A673 (cell line): ENCODE results near the gene VTI1A. TPM values are rescaled to one million over a fixed set of nuclear protein-coding genes. Genes with fewer than 3 reads are reported as not detected.

Source experiments
- Bru-seq: library from RNA; stranded (reverse); fragments of 400-500 nt; gene quantifications from one replicate; lab custom pipeline; 2021; lab: Mats Ljungman, UMichigan
- BruChase-seq, 2 experiments: library from RNA; stranded (reverse); fragments of 400-500 nt; gene quantifications; one replicate each; lab custom pipeline; 2021; lab: Mats Ljungman, UMichigan
- BruUV-seq: library from RNA; stranded (reverse); fragments of 400-500 nt; replicated peaks from 2 replicates; lab custom pipeline; 2021; lab: Mats Ljungman, UMichigan
- CTCF ChIA-PET: fragments of 300-600 bp; sonication (Branson Sonifier 250); formaldehyde crosslinking; loops from one replicate; lab custom pipeline; 2022; ENCODE audit warnings: antibody characterized with exemption; lab: Charles Lee
- POLR2A ChIA-PET: fragments of 300-600 bp; sonication (Branson Sonifier 250); formaldehyde crosslinking; loops from one replicate; lab custom pipeline; 2022; ENCODE audit warnings: antibody characterized with exemption; ENCODE audit not compliant: low non-redundant PET; lab: Charles Lee
- DNase-seq: peaks from one replicate; pipeline ENCODE4 v3.0.0-alpha.2; 2015; ENCODE audit warnings: low spot score
- H3K27ac ChIP-seq: fragments of 200-600 bp; sonication (generic); 2 replicates; pipeline ENCODE4 v1.5.1; 2016; ENCODE audit warnings: mixed run types, low read depth, mild to moderate bottlenecking, mixed read lengths, antibody characterized with exemption, low read length; ENCODE audit not compliant: poor library complexity, severe bottlenecking
- H3K27me3 ChIP-seq: fragments of 200-600 bp; sonication (generic); replicated peaks from 2 replicates; pipeline ENCODE4 v1.6.1; 2017; ENCODE audit warnings: mixed run types, low read depth, mild to moderate bottlenecking, mixed read lengths, antibody characterized with exemption, low read length; ENCODE audit not compliant: insufficient read depth, poor library complexity
- H3K36me3 ChIP-seq: fragments of 200-600 bp; sonication (generic); 2 replicates; pipeline ENCODE4 v1.6.1; 2016; ENCODE audit warnings: mixed run types, mild to moderate bottlenecking, mixed read lengths, antibody characterized with exemption, low read length; ENCODE audit not compliant: insufficient read depth, poor library complexity, severe bottlenecking
- H3K4me1 ChIP-seq: fragments of 200-600 bp; sonication (generic); 2 replicates; pipeline ENCODE4 v1.6.1; 2017; ENCODE audit warnings: mixed run types, mild to moderate bottlenecking, mixed read lengths, antibody characterized with exemption, low read length; ENCODE audit not compliant: insufficient read depth, poor library complexity, severe bottlenecking
- H3K4me3 ChIP-seq: fragments of 200-600 bp; sonication (generic); 2 replicates; pipeline ENCODE4 v1.5.1; 2016; ENCODE audit warnings: low read depth, mixed run types, mild to moderate bottlenecking, mixed read lengths, low read length; ENCODE audit not compliant: poor library complexity, severe bottlenecking
- H3K9me3 ChIP-seq: fragments of 200-600 bp; sonication (generic); 2 replicates; pipeline ENCODE4 v1.6.1; 2016; ENCODE audit warnings: mixed run types, low read depth, mild to moderate bottlenecking, mixed read lengths, antibody characterized with exemption, low read length; ENCODE audit not compliant: poor library complexity, severe bottlenecking
- CTCF ChIP-seq: fragments of 300-800, 200-600 bp; sonication (generic); conservative IDR thresholded peaks from 2 replicates; pipeline ENCODE4 v1.5.1; 2017; ENCODE audit warnings: low read depth, mild to moderate bottlenecking, antibody characterized with exemption, low read length, moderate library complexity, mixed read lengths
- EZH2 ChIP-seq: fragments of 200-600 bp; sonication (generic); IDR thresholded peaks from 2 replicates; pipeline ENCODE4 v1.6.1; 2017; ENCODE audit warnings: borderline replicate concordance, low read depth, mild to moderate bottlenecking, mixed read lengths, antibody characterized with exemption, low read length; ENCODE audit not compliant: poor library complexity, severe bottlenecking
- intact Hi-C: fragments of 100-400 bp; cut with micrococcal nuclease; formaldehyde crosslinking; loops from one replicate; pipeline ENCODE4 v1.10.0; 2022; ENCODE audit not compliant: unreplicated experiment
- long read RNA-seq: library from polyadenylated mRNA; stranded (forward); transcript quantifications from one replicate; pipeline ENCODE4 v2.0.0, GENCODE V29; 2022
- total RNA-seq: library from RNA; stranded (reverse); gene quantifications from 2 replicates; pipeline ENCODE4 v1.2.3, GENCODE V29; 2021

Gene VTI1A
- total RNA-seq (36.1 and 38.7 TPM in 2 replicates), Bru-seq, nascent RNA (percentile 78 among the genes with signal in this experiment), BruChase-seq, experiment 1, labeled RNA remaining after a 2-hour chase (percentile 79 among the genes with signal in this experiment), BruChase-seq, experiment 2, labeled RNA remaining after a 6-hour chase (percentile 79 among the genes with signal in this experiment)
- long read RNA-seq, full-length matches to known transcripts = 19 of 32 reads
- long read RNA-seq, partial matches to known transcripts = 5 of 32 reads
- long read RNA-seq, other reads (novel, unspliced or antisense) = 8 of 32 reads

GRCh38 chr10:112446855-112447619 is at the start of gene VTI1A, which contains the start of gene ZDHHC6:
Gene VTI1A (plus strand): TSS chr10:112447215. CDS start chr10:112447374, 159 bp downstream.
Gene ZDHHC6 (minus strand): TSS chr10:112446914. CDS start chr10:112445436, 1,478 bp downstream.
- TF ChIP-seq CTCF (0 out of 2 replicates have a peak, but pooled peaks have one; percentile 30), EZH2 (no peak)
- Histone ChIP-seq H3K27me3 (no peaks in the 10 kb centered on the region), H3K27ac (peak within 1 kb of the TSS; percentile 98), H3K4me3 (peak within 1 kb of the TSS; percentile 91), H3K36me3 (peaks cover 17% of the 10 kb centered on the region), H3K4me1 (peaks cover 5% of the 10 kb centered on the region), H3K9me3 (no peaks in the 10 kb centered on the region)
- peak; percentile 89 for DNase-seq
- intact Hi-C loops = no loop called here
- BruUV-seq = no TSS peak
- CTCF ChIA-PET = interaction anchor here (1.0 kb wide), 1 partner anchor 25 kb away, joined by 3 read pairs; no protein-coding TSS in a partner anchor
- POLR2A ChIA-PET = no interaction called here

- no peaks in the 10 kb centered on the region for H3K4me1 ChIP-seq
- no peak overlapping the region for H3K27ac ChIP-seq
- no peaks in the 10 kb centered on the region for H3K27me3 ChIP-seq
- no peaks in the 10 kb centered on the region for H3K36me3 ChIP-seq
- intact Hi-C loops = no loop called here
- no peak for DNase-seq
- no peak overlapping the region for H3K4me3 ChIP-seq
- CTCF ChIA-PET = no interaction called here
- no TSS peak for BruUV-seq
- TF ChIP-seq EZH2 (no peak), CTCF (no peak)
- POLR2A ChIA-PET = no interaction called here
- no peaks in the 10 kb centered on the region for H3K9me3 ChIP-seq
Measured at GRCh38 chr10:112397592-112397991, 49.4 kb upstream of the VTI1A start.

- H3K27ac ChIP-seq = no peak overlapping the region
- no TSS peak for BruUV-seq
- intact Hi-C loops = no loop called here
- no peak for TF ChIP-seq CTCF
- TF ChIP-seq EZH2 = no peak
- no peak overlapping the region for H3K4me3 ChIP-seq
- H3K27me3 ChIP-seq = no peaks in the 10 kb centered on the region
- POLR2A ChIA-PET = no interaction called here
- H3K9me3 ChIP-seq = no peaks in the 10 kb centered on the region
- DNase-seq = no peak
- no peaks in the 10 kb centered on the region for H3K4me1 ChIP-seq
- no peaks in the 10 kb centered on the region for H3K36me3 ChIP-seq
- CTCF ChIA-PET = no interaction called here
Measured at GRCh38 chr10:112402917-112403316, 44.1 kb upstream of the VTI1A start.
